Ishikawa (cell line): Measurements from ENCODE around the gene ZMIZ1.

ENCODE experiments used
- EGR1 ChIP-seq: IDR thresholded peaks from 2 replicates; pipeline ENCODE4 v1.6.1; 2012
- EP300 ChIP-seq: IDR thresholded peaks from 2 replicates; pipeline ENCODE4 v1.6.1; 2012; ENCODE audit warnings: borderline replicate concordance
- FOXM1 ChIP-seq: IDR thresholded peaks from 2 replicates; pipeline ENCODE4 v1.6.1; 2012; ENCODE audit warnings: low read depth, borderline replicate concordance
- MAX ChIP-seq: IDR thresholded peaks from 2 replicates; pipeline ENCODE4 v1.6.1; 2012
- RAD21 ChIP-seq: IDR thresholded peaks from 2 replicates; pipeline ENCODE4 v1.6.1; 2012; ENCODE audit warnings: low read depth
- REST ChIP-seq: IDR thresholded peaks from 2 replicates; pipeline ENCODE4 v1.6.1; 2012; ENCODE audit warnings: low read depth, mild to moderate bottlenecking
- TEAD4 ChIP-seq: IDR thresholded peaks from 2 replicates; pipeline ENCODE4 v1.6.1; 2012
- YY1 ChIP-seq: IDR thresholded peaks from 2 replicates; pipeline ENCODE4 v1.6.1; 2012; ENCODE audit warnings: low read depth

- TF ChIP-seq TEAD4 (no peak), EGR1 (no peak), EP300 (no peak), REST (no peak), RAD21 (no peak), FOXM1 (no peak), MAX (no peak), YY1 (no peak)
Observed at GRCh38 chr10:79207096-79207357, 138.3 kb downstream of the ZMIZ1 start.
